GM12878 (cell line): ENCODE data around the gene MS4A7. TPM values are rescaled to one million over a fixed set of nuclear protein-coding genes. Genes with fewer than 3 reads are reported as not detected.

ENCODE experiments used
- ATAC-seq: fragments of 200-7000 bp; cut with Tn5 transposase; 3 replicates; pipeline ENCODE4 v1.9.1; 2020; ENCODE audit warnings: mild to moderate bottlenecking, moderate library complexity
- BruUV-seq: library from RNA; stranded (reverse); fragments of 400-500 nt; replicated peaks from 2 replicates; lab custom pipeline; 2021; lab: Mats Ljungman, UMichigan
- CTCF ChIA-PET: fragments of 300-600 bp; sonication (Branson Sonifier 250); formaldehyde crosslinking; extraction: SDS; loops from one replicate; lab custom pipeline; 2021; ENCODE audit warnings: inconsistent platforms; lab: Yijun Ruan, JAX
- POLR2A ChIA-PET: fragments of 350-600 bp; formaldehyde crosslinking; extraction: SDS; loops from one replicate; lab custom pipeline; 2021; ENCODE audit warnings: inconsistent platforms; lab: Charles Lee
- RAD21 ChIA-PET: fragments of 300-600 bp; sonication (Branson Sonifier 250); formaldehyde crosslinking; loops from one replicate; lab custom pipeline; 2023; ENCODE audit warnings: antibody characterized with exemption; ENCODE audit not compliant: unreplicated experiment; lab: Charles Lee
- SMC1A ChIA-PET: fragments of 300-600 bp; sonication (Branson Sonifier 250); formaldehyde crosslinking; loops from one replicate; lab custom pipeline; 2023; ENCODE audit not compliant: unreplicated experiment, uncharacterized antibody; lab: Charles Lee
- DNase-seq: peaks from one replicate; pipeline ENCODE4 v3.0.0-alpha.2; 2011; ENCODE audit warnings: low read depth, low spot score
- FAIRE-seq: peaks from 3 replicates; lab custom pipeline; 2011; peaks lifted over from hg19 to GRCh38; lab: Jason Lieb, UNC
- H2AFZ ChIP-seq: 2 replicates; pipeline ENCODE4 v1.6.0; 2011; ENCODE audit warnings: low read depth, low read length, control low read depth; ENCODE audit not compliant: control insufficient read depth
- H3K27ac ChIP-seq: 2 replicates; pipeline ENCODE4 v1.5.1; 2011; ENCODE audit warnings: control low read depth; ENCODE audit not compliant: control insufficient read depth, insufficient read depth
- H3K27me3 ChIP-seq, 2 experiments: replicated peaks in 1 of 2; 2 replicates each; pipeline versions ENCODE4 v1.6.0 to v1.6.1; 2011; ENCODE audit warnings: low read length in 1 of 2; ENCODE audit not compliant: control insufficient read depth in 2 of 2, insufficient read depth in 2 of 2
- H3K36me3 ChIP-seq, 2 experiments: 2 replicates each; pipeline ENCODE4 v1.5.1; 2011; ENCODE audit warnings: low read length in 1 of 2; ENCODE audit not compliant: control insufficient read depth in 2 of 2, insufficient read depth in 2 of 2
- H3K4me1 ChIP-seq: 2 replicates; pipeline ENCODE4 v1.6.1; 2011; ENCODE audit warnings: mild to moderate bottlenecking, low read length, moderate library complexity, mixed read lengths; ENCODE audit not compliant: control insufficient read depth, insufficient read depth
- H3K4me2 ChIP-seq: 2 replicates; pipeline ENCODE4 v1.6.0; 2011; ENCODE audit warnings: control low read depth; ENCODE audit not compliant: control insufficient read depth, insufficient read depth
- H3K4me3 ChIP-seq: fragments of 200-600 bp; sonication (generic); 2 replicates; pipeline ENCODE4 v1.5.1; 2016
- H3K79me2 ChIP-seq: 2 replicates; pipeline ENCODE4 v1.6.0; 2011; ENCODE audit warnings: low read length; ENCODE audit not compliant: control insufficient read depth, insufficient read depth
- H3K9ac ChIP-seq: 2 replicates; pipeline ENCODE4 v1.8.0; 2011; ENCODE audit warnings: low read length, control low read depth, mixed read lengths; ENCODE audit not compliant: control insufficient read depth, insufficient read depth
- H3K9me3 ChIP-seq: replicated peaks from 3 replicates; pipeline ENCODE4 v1.5.1; 2011; ENCODE audit warnings: mild to moderate bottlenecking, low read length; ENCODE audit not compliant: control insufficient read depth, insufficient read depth
- H4K20me1 ChIP-seq: 2 replicates; pipeline ENCODE4 v1.6.0; 2011; ENCODE audit not compliant: control insufficient read depth, insufficient read depth
- CBX5 ChIP-seq: sonication (generic); IDR thresholded peaks from 2 replicates; pipeline ENCODE4 v1.6.1; 2016; ENCODE audit warnings: low read depth, moderate library complexity, mild to moderate bottlenecking, inconsistent platforms
- CREM ChIP-seq: IDR thresholded peaks from 2 replicates; pipeline ENCODE4 v1.6.1; 2014; ENCODE audit warnings: antibody characterized with exemption, low read depth
- PAX8 ChIP-seq: fragments of 450-650 bp; IDR thresholded peaks from 2 replicates; pipeline ENCODE4 v1.6.1; 2017; ENCODE audit warnings: mild to moderate bottlenecking, moderate library complexity
- POU2F2 ChIP-seq: IDR thresholded peaks from 3 replicates; pipeline ENCODE4 v1.6.1; 2011; ENCODE audit warnings: low read depth, mild to moderate bottlenecking, low read length, borderline replicate concordance
- RAD21 ChIP-seq: IDR thresholded peaks from 2 replicates; pipeline ENCODE4 v1.6.1; 2011; ENCODE audit warnings: mild to moderate bottlenecking, low read depth, low read length, moderate library complexity; ENCODE audit not compliant: insufficient read depth
- RB1 ChIP-seq: fragments of 450-650 bp; formaldehyde crosslinking; IDR thresholded peaks from 2 replicates; pipeline ENCODE4 v1.6.1; 2017; ENCODE audit warnings: mild to moderate bottlenecking, borderline replicate concordance
- SIX5 ChIP-seq: IDR thresholded peaks from 2 replicates; pipeline ENCODE4 v1.6.1; 2011; ENCODE audit warnings: mild to moderate bottlenecking, low read depth, low read length, moderate library complexity; ENCODE audit not compliant: severe bottlenecking
- SMARCA5 ChIP-seq: fragments of 450-650 bp; IDR thresholded peaks from 2 replicates; pipeline ENCODE4 v1.6.1; 2017; ENCODE audit warnings: mild to moderate bottlenecking
- SP1 ChIP-seq: IDR thresholded peaks from one replicate; pipeline ENCODE4 v1.6.1; 2011; ENCODE audit warnings: low read depth, low read length
- STAT1 ChIP-seq: fragments of 450-650 bp; conservative IDR thresholded peaks from 2 replicates; pipeline ENCODE4 v1.6.1; 2014; ENCODE audit warnings: antibody characterized with exemption, mild to moderate bottlenecking
- TCF3 ChIP-seq: IDR thresholded peaks from 2 replicates; pipeline ENCODE4 v1.6.1; 2012; ENCODE audit warnings: low read depth, mild to moderate bottlenecking, low read length, borderline replicate concordance; ENCODE audit not compliant: insufficient read depth
- ZNF24 ChIP-seq: fragments of 450-650 bp; IDR thresholded peaks from 2 replicates; pipeline ENCODE4 v1.6.1; 2017; ENCODE audit warnings: antibody characterized with exemption, mild to moderate bottlenecking
- WGBS: methylation state at CpG from one replicate; pipeline ENCODE4 v1.1.6; 2016; ENCODE audit warnings: low lambda C conversion rate; ENCODE audit not compliant: insufficient replicate concordance, insufficient coverage; ENCODE audit errors: missing lambda C conversion rate; 5-methylcytosine and 5-hydroxymethylcytosine counted together
- in situ Hi-C: fragments of 300-500 bp; cut with MboI; formaldehyde crosslinking; loops from 9 replicates; pipeline ENCODE4 v1.14.3; 2018; ENCODE audit warnings: mixed read lengths
- intact Hi-C: fragments of 100-400 bp; cut with micrococcal nuclease; formaldehyde crosslinking; loops from one replicate; pipeline ENCODE4 v1.14.2; 2022; ENCODE audit not compliant: unreplicated experiment
- polyA plus RNA-seq, 11 experiments: library from polyadenylated mRNA; depleted of rRNA in 4 of 11; unstranded in 6 of 11; stranded (reverse) in 5 of 11; fragments of >200 nt; fragmentation: Nextera tagmentation in 4 of 11; fragmentation: Illumina TruSeq in 1 of 11; extraction: Ambion mirVana in 4 of 11; extraction: Trizol in 1 of 11; gene quantifications; 1 replicate in 1 of 11; 2 replicates in 10 of 11; pipeline versions ENCODE4 v1.2.1 to v1.2.3, GENCODE V29; 2011 to 2016; ENCODE audit warnings: inconsistent platforms in 2 of 11, missing spikeins in 2 of 11, low read depth in 1 of 11
- total RNA-seq, 4 experiments: library from RNA; depleted of rRNA in 3 of 4; stranded (reverse); fragments of >200 nt in 3 of 4; fragmentation: Illumina TruSeq in 1 of 4; extraction: Trizol in 1 of 4; gene quantifications; 2 replicates each; pipeline versions ENCODE4 v1.2.1 to v1.2.3, GENCODE V29; 2013 to 2021
- TF ChIP-seq, protein P1 (sequence below), 3 experiments: IDR thresholded peaks in 2 of 3; conservative IDR thresholded peaks in 1 of 3; 2 replicates each; pipeline ENCODE4 v1.5.1; 2011; ENCODE audit warnings: low read depth in 3 of 3, low read length in 3 of 3, mild to moderate bottlenecking in 3 of 3, control low read depth in 2 of 3, moderate library complexity in 2 of 3, inconsistent platforms in 1 of 3, mixed read lengths in 1 of 3; ENCODE audit not compliant: control insufficient read depth in 2 of 3, insufficient read depth in 1 of 3; ENCODE audit errors: extremely low read depth in 1 of 3
- TF ChIP-seq, protein P2 (sequence below): fragments of 450-650 bp; IDR thresholded peaks from 2 replicates; pipeline ENCODE4 v1.6.1; 2017; ENCODE audit warnings: mild to moderate bottlenecking
- TF ChIP-seq, protein P3 (sequence below): fragments of 450-650 bp; IDR thresholded peaks from 2 replicates; pipeline ENCODE4 v1.6.1; 2014; ENCODE audit warnings: mild to moderate bottlenecking

MS4A7 gene
- total and polyA plus RNA-seq, 10 of the 15 experiments (the other 5 are each of a cell fraction or from before 2014, with no cell fraction given) = 1.7 to 17.0 (median 3.7) TPM

GRCh38 chr11:60363542-60364470 lies 14.5 kb upstream of the MS4A7 start:
- POLR2A ChIA-PET = interaction anchor here (0.9 to 2.4 kb wide), 4 partner anchors 15 to 124 kb away, joined by 3 to 15 read pairs (median 3); partner anchors contain the start of genes MS4A1 and MS4A7
- 13% methylated on average over 7 of the region's 7 CpGs for WGBS
- in situ Hi-C loops = loop anchor here (10.0 kb wide), 3 partner anchors 101 to 401 kb away; no protein-coding TSS in a partner anchor
- TF ChIP-seq PAX8 (no peak), SIX5 (no peak), CREM (no peak), STAT1 (no peak), TCF3 (no peak), RB1 (peak; percentile 76; the same call in 1 of the 2 replicates), ZNF24 (peak; percentile 28; the same call in 1 of the 2 replicates), SMARCA5 (0 out of 2 replicates have a peak, but pooled peaks have one; percentile 63), RAD21 (peak; percentile 95), POU2F2 (peak; percentile 57; the same call in 1 of the 3 replicates), SP1 (no peak), CBX5 (0 out of 2 replicates have a peak, but pooled peaks have one; percentile 55)
- TF ChIP-seq, protein P1, sequence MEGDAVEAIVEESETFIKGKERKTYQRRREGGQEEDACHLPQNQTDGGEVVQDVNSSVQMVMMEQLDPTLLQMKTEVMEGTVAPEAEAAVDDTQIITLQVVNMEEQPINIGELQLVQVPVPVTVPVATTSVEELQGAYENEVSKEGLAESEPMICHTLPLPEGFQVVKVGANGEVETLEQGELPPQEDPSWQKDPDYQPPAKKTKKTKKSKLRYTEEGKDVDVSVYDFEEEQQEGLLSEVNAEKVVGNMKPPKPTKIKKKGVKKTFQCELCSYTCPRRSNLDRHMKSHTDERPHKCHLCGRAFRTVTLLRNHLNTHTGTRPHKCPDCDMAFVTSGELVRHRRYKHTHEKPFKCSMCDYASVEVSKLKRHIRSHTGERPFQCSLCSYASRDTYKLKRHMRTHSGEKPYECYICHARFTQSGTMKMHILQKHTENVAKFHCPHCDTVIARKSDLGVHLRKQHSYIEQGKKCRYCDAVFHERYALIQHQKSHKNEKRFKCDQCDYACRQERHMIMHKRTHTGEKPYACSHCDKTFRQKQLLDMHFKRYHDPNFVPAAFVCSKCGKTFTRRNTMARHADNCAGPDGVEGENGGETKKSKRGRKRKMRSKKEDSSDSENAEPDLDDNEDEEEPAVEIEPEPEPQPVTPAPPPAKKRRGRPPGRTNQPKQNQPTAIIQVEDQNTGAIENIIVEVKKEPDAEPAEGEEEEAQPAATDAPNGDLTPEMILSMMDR (IDR thresholded peaks at IDR 0.05 in 2 of 3, conservative IDR thresholded peaks at IDR 0.05 in 1 of 3; ENCODE audit: control insufficient read depth in 2 of 3, extremely low read depth in 1 of 3, insufficient read depth in 1 of 3, low read depth in 3 of 3, low read length in 3 of 3) = peak; percentile 63 to 92 (median 78); a peak in 5 of 6 replicates
- TF ChIP-seq, protein P2, sequence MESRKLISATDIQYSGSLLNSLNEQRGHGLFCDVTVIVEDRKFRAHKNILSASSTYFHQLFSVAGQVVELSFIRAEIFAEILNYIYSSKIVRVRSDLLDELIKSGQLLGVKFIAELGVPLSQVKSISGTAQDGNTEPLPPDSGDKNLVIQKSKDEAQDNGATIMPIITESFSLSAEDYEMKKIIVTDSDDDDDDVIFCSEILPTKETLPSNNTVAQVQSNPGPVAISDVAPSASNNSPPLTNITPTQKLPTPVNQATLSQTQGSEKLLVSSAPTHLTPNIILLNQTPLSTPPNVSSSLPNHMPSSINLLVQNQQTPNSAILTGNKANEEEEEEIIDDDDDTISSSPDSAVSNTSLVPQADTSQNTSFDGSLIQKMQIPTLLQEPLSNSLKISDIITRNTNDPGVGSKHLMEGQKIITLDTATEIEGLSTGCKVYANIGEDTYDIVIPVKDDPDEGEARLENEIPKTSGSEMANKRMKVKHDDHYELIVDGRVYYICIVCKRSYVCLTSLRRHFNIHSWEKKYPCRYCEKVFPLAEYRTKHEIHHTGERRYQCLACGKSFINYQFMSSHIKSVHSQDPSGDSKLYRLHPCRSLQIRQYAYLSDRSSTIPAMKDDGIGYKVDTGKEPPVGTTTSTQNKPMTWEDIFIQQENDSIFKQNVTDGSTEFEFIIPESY = no peak
- TF ChIP-seq, protein P3, sequence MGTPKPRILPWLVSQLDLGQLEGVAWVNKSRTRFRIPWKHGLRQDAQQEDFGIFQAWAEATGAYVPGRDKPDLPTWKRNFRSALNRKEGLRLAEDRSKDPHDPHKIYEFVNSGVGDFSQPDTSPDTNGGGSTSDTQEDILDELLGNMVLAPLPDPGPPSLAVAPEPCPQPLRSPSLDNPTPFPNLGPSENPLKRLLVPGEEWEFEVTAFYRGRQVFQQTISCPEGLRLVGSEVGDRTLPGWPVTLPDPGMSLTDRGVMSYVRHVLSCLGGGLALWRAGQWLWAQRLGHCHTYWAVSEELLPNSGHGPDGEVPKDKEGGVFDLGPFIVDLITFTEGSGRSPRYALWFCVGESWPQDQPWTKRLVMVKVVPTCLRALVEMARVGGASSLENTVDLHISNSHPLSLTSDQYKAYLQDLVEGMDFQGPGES = no peak

More at GRCh38 chr11:60363542-60364470, 14.5 kb upstream of the MS4A7 start:
- Histone ChIP-seq H3K9me3 (peaks cover 20% of the 10 kb centered on the region; the same call in 2 of the 3 replicates), H2AFZ (peak overlapping the region; percentile 61), H3K4me3 (peak overlapping the region; percentile 52; the same call in 1 of the 2 replicates), H3K4me1 (peaks cover 14% of the 10 kb centered on the region; the same call in 1 of the 2 replicates), H3K27me3 (no peaks in the 10 kb centered on the region), H3K36me3 (no peaks in the 10 kb centered on the region), H3K27ac (peak overlapping the region; percentile 36), H4K20me1 (no peaks in the 10 kb centered on the region), H3K79me2 (peaks cover 2% of the 10 kb centered on the region), H3K4me2 (peak overlapping the region; percentile 76), H3K9ac (peak overlapping the region; percentile 35; the same call in 1 of the 2 replicates)
- CTCF ChIA-PET = interaction anchor here (0.6 to 8.3 kb wide), 56 partner anchors 9 to 399 kb away, joined by 3 to 190 read pairs (median 5); partner anchors contain the start of genes MS4A1, MS4A4A and MS4A7
- intact Hi-C loops = loop anchor here (1.0 to 5.0 kb wide), 5 partner anchors 99 to 268 kb away; no protein-coding TSS in a partner anchor
- BruUV-seq = TSS peak; percentile 87
- FAIRE-seq (peak; percentile 81), ATAC-seq (peak; percentile 92), DNase-seq (peak; percentile 88)
- SMC1A ChIA-PET = interaction anchor here (0.6 to 11.3 kb wide), 53 partner anchors 11 to 468 kb away, joined by 3 to 298 read pairs (median 5); partner anchors contain the start of genes MS4A1, MS4A15 and MS4A7
- RAD21 ChIA-PET = interaction anchor here (0.5 to 6.7 kb wide), 45 partner anchors 14 to 399 kb away, joined by 3 to 195 read pairs (median 5); partner anchors contain the start of genes MS4A1 and MS4A7
